Uterus (tissue), 4 donors: Measurements from ENCODE around the gene BMF. TPM values are rescaled to one million over a fixed set of nuclear protein-coding genes. Genes with fewer than 3 reads are reported as not detected.

Experiments
- DNase-seq, 2 donors: peaks; one replicate each; pipeline ENCODE4 v3.0.0-alpha.2; 2019 to 2020
- H3K27ac ChIP-seq, 2 donors: fragments of 200-600 bp; sonication (generic); 1 replicate in 1 of 2; 2 replicates in 1 of 2; pipeline ENCODE4 v1.5.1; 2016 to 2018
- H3K27me3 ChIP-seq, 2 donors: fragments of 200-600 bp; sonication (generic); one replicate each; pipeline ENCODE4 v1.5.1; 2018 to 2019; ENCODE audit warnings: control low read depth in 1 of 2
- H3K36me3 ChIP-seq, 2 donors: fragments of 200-600 bp; sonication (generic); one replicate each; pipeline ENCODE4 v1.5.1; 2019; ENCODE audit warnings: control low read depth in 1 of 2
- H3K4me1 ChIP-seq, 2 donors: fragments of 200-600 bp; sonication (generic); one replicate each; pipeline ENCODE4 v1.5.1; 2018 to 2019; ENCODE audit warnings: control low read depth in 1 of 2
- H3K4me3 ChIP-seq, 2 donors: fragments of 200-600 bp; sonication (generic); 1 replicate in 1 of 2; 2 replicates in 1 of 2; pipeline ENCODE4 v1.5.1; 2018 to 2019; ENCODE audit warnings: mild to moderate bottlenecking in 1 of 2
- H3K9me3 ChIP-seq, 2 donors: fragments of 200-600 bp; sonication (generic); one replicate each; pipeline ENCODE4 v1.5.1; 2019; ENCODE audit warnings: control low read depth in 1 of 2
- POLR2A ChIP-seq, 2 donors: fragments of 450-650 bp; IDR thresholded peaks; one replicate each; pipeline ENCODE4 v1.6.1; 2016; ENCODE audit warnings: antibody characterized with exemption in 2 of 2, mild to moderate bottlenecking in 1 of 2, moderate library complexity in 1 of 2
- intact Hi-C: fragments of 100-400 bp; cut with DNase I; formaldehyde crosslinking; loops from one replicate; pipeline ENCODE4 v1.15.1; 2023; ENCODE audit warnings: low total_unique reads
- total RNA-seq, 4 donors: library from RNA; depleted of rRNA in 3 of 4; stranded (reverse); fragments of >200 nt in 3 of 4; gene quantifications; one replicate each; pipeline versions ENCODE4 v1.1.0 to v1.2.4, GENCODE V29; 2014 to 2023
- TF ChIP-seq, protein P1 (sequence below), 4 experiments: fragments of 200-600 bp in 2 of 4; fragments of 450-650 bp in 2 of 4; sonication (generic) in 2 of 4; IDR thresholded peaks; one replicate each; pipeline ENCODE4 v1.5.1; 2016 to 2019; ENCODE audit warnings: antibody characterized with exemption in 4 of 4, mild to moderate bottlenecking in 2 of 4, moderate library complexity in 1 of 4
- donor health status: DM: yes; HTN: yes; CAD: no.

BMF gene
- total RNA-seq, 4 donors from 2014 or later = 7.1 to 46.2 (median 22.6) TPM

GRCh38 chr15:40045572-40046217 is 63.0 kb downstream of the BMF start:
- no peak overlapping the region for H3K4me3 ChIP-seq
- H3K4me1 ChIP-seq = peaks cover 6 to 11% of the 10 kb centered on the region in 2 donors
- H3K36me3 ChIP-seq = no peaks in the 10 kb centered on the region
- H3K9me3 ChIP-seq = no peaks in the 10 kb centered on the region
- no peak for DNase-seq
- TF ChIP-seq, protein P1, sequence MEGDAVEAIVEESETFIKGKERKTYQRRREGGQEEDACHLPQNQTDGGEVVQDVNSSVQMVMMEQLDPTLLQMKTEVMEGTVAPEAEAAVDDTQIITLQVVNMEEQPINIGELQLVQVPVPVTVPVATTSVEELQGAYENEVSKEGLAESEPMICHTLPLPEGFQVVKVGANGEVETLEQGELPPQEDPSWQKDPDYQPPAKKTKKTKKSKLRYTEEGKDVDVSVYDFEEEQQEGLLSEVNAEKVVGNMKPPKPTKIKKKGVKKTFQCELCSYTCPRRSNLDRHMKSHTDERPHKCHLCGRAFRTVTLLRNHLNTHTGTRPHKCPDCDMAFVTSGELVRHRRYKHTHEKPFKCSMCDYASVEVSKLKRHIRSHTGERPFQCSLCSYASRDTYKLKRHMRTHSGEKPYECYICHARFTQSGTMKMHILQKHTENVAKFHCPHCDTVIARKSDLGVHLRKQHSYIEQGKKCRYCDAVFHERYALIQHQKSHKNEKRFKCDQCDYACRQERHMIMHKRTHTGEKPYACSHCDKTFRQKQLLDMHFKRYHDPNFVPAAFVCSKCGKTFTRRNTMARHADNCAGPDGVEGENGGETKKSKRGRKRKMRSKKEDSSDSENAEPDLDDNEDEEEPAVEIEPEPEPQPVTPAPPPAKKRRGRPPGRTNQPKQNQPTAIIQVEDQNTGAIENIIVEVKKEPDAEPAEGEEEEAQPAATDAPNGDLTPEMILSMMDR (IDR thresholded peaks at IDR 0.05) = no peak
- intact Hi-C loops = loop anchor here (2.0 kb wide), 1 partner anchor 63 kb away; the partner anchor contains the start of gene BMF
- peak overlapping the region; percentile 55 to 71 for H3K27ac ChIP-seq
- no peaks in the 10 kb centered on the region for H3K27me3 ChIP-seq

DNA sequence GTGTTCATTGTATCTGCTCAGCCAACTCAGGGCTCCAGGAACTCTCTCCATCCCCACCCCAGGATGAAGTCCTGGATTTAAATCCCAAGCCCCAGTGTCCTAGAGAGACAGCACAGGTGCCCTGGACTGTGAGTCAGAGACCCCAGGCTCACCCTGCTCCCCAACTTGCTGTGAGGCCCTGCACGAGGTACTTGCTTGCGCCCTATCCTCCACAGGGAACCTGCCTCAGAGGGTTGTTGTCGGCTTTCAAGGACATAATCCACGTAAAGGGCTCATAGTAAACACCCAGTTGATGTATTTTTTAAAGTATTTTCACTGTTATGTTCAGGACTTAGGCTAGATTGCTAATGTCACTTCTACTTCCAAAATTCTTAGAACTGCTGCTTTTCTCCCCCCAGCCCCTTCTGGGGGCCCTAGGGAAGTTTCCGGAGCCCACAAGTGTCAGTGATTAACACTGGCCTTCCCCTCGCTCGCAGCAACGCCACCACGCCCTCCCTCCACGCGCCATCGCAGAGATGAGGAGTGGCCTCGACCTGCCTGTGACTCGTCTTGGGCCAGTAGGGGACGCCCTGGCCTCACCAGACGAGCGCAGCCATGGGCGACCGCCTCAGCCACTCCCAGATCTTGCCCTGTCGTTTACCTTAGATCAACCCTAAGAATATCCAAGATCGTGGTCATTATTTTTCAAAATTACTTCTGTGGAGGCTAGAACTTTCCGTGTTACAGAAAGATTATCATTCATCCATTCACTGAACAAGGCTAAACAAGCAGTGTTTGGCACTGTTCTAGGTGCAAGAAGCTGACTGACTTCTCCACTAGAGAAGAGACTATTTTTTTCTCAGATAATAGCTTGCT is 63.7 kb downstream of the BMF start:
- peak; percentile 87 to 88 for DNase-seq
- Histone ChIP-seq H3K27me3 (no peaks in the 10 kb centered on the region), H3K4me1 (peaks cover 6 to 11% of the 10 kb centered on the region in 2 donors), H3K4me3 (no peak overlapping the region), H3K27ac (peak overlapping the region; percentile 55 to 71), H3K36me3 (no peaks in the 10 kb centered on the region), H3K9me3 (no peaks in the 10 kb centered on the region)
- intact Hi-C loops = loop anchor here (2.0 kb wide), 1 partner anchor 64 kb away; the partner anchor contains the start of gene BMF
- TF ChIP-seq POLR2A (IDR thresholded peaks at IDR 0.05) = no peak
- TF ChIP-seq, protein P1 (IDR thresholded peaks at IDR 0.05) = peak; percentile 94 to 97 (median 97)

- H3K4me1 ChIP-seq = peaks cover 6 to 11% of the 10 kb centered on the region in 2 donors
- DNase-seq = no peak
- TF ChIP-seq, protein P1 (IDR thresholded peaks at IDR 0.05) = no peak
- no peak for TF ChIP-seq POLR2A (IDR thresholded peaks at IDR 0.05)
- H3K4me3 ChIP-seq = no peak overlapping the region
- intact Hi-C loops = loop anchor here (2.0 kb wide), 1 partner anchor 65 kb away; the partner anchor contains the start of gene BMF
- H3K27ac ChIP-seq = peak overlapping the region; percentile 55 to 71
- H3K9me3 ChIP-seq = no peaks in the 10 kb centered on the region
- no peaks in the 10 kb centered on the region for H3K36me3 ChIP-seq
- no peaks in the 10 kb centered on the region for H3K27me3 ChIP-seq
Observed at GRCh38 chr15:40043927-40044716, 64.6 kb downstream of the BMF start.

DNA sequence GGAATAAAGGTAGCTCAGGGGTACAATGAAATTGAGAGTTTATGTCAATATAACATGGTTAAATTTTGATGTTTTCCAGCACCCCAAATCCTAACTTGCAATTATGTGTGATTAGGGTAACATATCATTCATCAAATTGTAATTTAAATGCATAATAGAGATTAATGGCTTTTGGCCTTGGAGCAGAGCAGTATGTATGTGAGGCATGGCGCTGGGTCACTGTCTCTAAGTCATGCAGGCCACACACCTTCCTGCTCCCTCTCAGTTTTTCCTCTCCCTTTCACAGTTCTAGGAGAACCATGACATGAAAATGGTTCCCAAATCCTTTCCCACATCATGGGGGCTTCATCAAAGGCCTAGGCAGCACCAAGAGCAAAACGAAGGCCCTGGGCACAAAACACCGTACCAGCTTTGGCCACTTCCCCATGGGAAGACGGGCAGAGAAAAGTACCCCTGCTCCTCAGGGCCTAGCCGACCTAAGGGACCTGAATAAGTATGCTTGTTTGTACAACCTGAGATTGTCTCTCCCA is 65.8 kb downstream of the BMF start:
- Histone ChIP-seq H3K27ac (no peak overlapping the region), H3K4me1 (peaks cover 4 to 13% of the 10 kb centered on the region in 2 donors), H3K36me3 (no peaks in the 10 kb centered on the region), H3K27me3 (no peaks in the 10 kb centered on the region), H3K9me3 (no peaks in the 10 kb centered on the region), H3K4me3 (no peak overlapping the region)
- DNase-seq = no peak
- no peak for TF ChIP-seq POLR2A (IDR thresholded peaks at IDR 0.05)
- TF ChIP-seq, protein P1 (IDR thresholded peaks at IDR 0.05) = no peak
- intact Hi-C loops = no loop called here
